Smooth muscle cell (in vitro differentiated cells): Measurements from ENCODE around the gene KLHDC10. TPM values are rescaled to one million over a fixed set of nuclear protein-coding genes. Genes with fewer than 3 reads are reported as not detected.

Source experiments
- DNase-seq: peaks from one replicate; lab custom pipeline; 2025; ENCODE audit not compliant: unreplicated experiment; lab: John Stamatoyannopoulos, UW
- H2AFZ ChIP-seq: fragments of 200-600 bp; sonication (generic); 2 replicates; pipeline ENCODE4 v1.6.0; 2016; ENCODE audit warnings: antibody characterized with exemption, low read depth, mild to moderate bottlenecking
- H3F3A ChIP-seq: fragments of 200-600 bp; sonication (generic); 2 replicates; pipeline ENCODE4 v1.6.0; 2017; ENCODE audit warnings: antibody characterized with exemption, low read depth
- H3K27ac ChIP-seq: fragments of 200-600 bp; sonication (generic); 2 replicates; pipeline ENCODE4 v1.5.1; 2016; ENCODE audit warnings: low read depth, mild to moderate bottlenecking
- H3K27me3 ChIP-seq: fragments of 200-600 bp; sonication (generic); 2 replicates; pipeline ENCODE4 v1.6.1; 2016; ENCODE audit warnings: low read depth, mild to moderate bottlenecking
- H3K36me3 ChIP-seq: fragments of 200-600 bp; sonication (generic); 2 replicates; pipeline ENCODE4 v1.5.1; 2016; ENCODE audit warnings: low read depth
- H3K4me1 ChIP-seq: fragments of 200-600 bp; sonication (generic); 2 replicates; pipeline ENCODE4 v1.5.1; 2016; ENCODE audit warnings: low read depth
- H3K4me2 ChIP-seq: fragments of 200-600 bp; sonication (generic); 2 replicates; pipeline ENCODE4 v1.6.0; 2016; ENCODE audit warnings: mild to moderate bottlenecking
- H3K4me3 ChIP-seq: fragments of 200-600 bp; sonication (generic); 2 replicates; pipeline ENCODE4 v1.5.1; 2016; ENCODE audit warnings: mild to moderate bottlenecking
- H3K79me2 ChIP-seq: fragments of 200-600 bp; sonication (generic); 2 replicates; pipeline ENCODE4 v1.6.0; 2016; ENCODE audit warnings: low read depth, mild to moderate bottlenecking
- H3K9ac ChIP-seq: fragments of 200-600 bp; sonication (generic); 2 replicates; pipeline ENCODE4 v1.6.0; 2016; ENCODE audit warnings: low read depth
- H3K9me3 ChIP-seq: fragments of 200-600 bp; sonication (generic); replicated peaks from 2 replicates; pipeline ENCODE4 v1.5.1; 2016; ENCODE audit warnings: low read depth
- H4K20me1 ChIP-seq: fragments of 200-600 bp; sonication (generic); 2 replicates; pipeline ENCODE4 v1.6.0; 2016; ENCODE audit warnings: low read depth
- WGBS: methylation state at CpG from one replicate; pipeline ENCODE4 v1.1.7; 2016; ENCODE audit warnings: low lambda C conversion rate; 5-methylcytosine and 5-hydroxymethylcytosine counted together
- polyA plus RNA-seq: library from polyadenylated mRNA; unstranded; fragments of >200 nt; fragmentation: Nextera tagmentation; extraction: Ambion mirVana; gene quantifications from 2 replicates; pipeline ENCODE4 v1.2.1, GENCODE V29; 2016
- total RNA-seq: library from RNA; depleted of rRNA; stranded (reverse); fragments of >200 nt; gene quantifications from 2 replicates; pipeline ENCODE4 v1.2.3, GENCODE V29; 2014
- TF ChIP-seq, protein P1 (sequence below): fragments of 200-600 bp; sonication (generic); IDR thresholded peaks from 2 replicates; pipeline ENCODE4 v1.5.1; 2017; ENCODE audit warnings: borderline replicate concordance, mild to moderate bottlenecking, antibody characterized with exemption; ENCODE audit not compliant: insufficient read depth, poor library complexity, severe bottlenecking

The KLHDC10 gene, protein sequence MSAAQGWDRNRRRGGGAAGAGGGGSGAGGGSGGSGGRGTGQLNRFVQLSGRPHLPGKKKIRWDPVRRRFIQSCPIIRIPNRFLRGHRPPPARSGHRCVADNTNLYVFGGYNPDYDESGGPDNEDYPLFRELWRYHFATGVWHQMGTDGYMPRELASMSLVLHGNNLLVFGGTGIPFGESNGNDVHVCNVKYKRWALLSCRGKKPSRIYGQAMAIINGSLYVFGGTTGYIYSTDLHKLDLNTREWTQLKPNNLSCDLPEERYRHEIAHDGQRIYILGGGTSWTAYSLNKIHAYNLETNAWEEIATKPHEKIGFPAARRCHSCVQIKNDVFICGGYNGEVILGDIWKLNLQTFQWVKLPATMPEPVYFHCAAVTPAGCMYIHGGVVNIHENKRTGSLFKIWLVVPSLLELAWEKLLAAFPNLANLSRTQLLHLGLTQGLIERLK
- total RNA-seq (24.9 and 30.8 TPM in 2 replicates), polyA plus RNA-seq (8.3 and 8.7 TPM in 2 replicates)

DNA sequence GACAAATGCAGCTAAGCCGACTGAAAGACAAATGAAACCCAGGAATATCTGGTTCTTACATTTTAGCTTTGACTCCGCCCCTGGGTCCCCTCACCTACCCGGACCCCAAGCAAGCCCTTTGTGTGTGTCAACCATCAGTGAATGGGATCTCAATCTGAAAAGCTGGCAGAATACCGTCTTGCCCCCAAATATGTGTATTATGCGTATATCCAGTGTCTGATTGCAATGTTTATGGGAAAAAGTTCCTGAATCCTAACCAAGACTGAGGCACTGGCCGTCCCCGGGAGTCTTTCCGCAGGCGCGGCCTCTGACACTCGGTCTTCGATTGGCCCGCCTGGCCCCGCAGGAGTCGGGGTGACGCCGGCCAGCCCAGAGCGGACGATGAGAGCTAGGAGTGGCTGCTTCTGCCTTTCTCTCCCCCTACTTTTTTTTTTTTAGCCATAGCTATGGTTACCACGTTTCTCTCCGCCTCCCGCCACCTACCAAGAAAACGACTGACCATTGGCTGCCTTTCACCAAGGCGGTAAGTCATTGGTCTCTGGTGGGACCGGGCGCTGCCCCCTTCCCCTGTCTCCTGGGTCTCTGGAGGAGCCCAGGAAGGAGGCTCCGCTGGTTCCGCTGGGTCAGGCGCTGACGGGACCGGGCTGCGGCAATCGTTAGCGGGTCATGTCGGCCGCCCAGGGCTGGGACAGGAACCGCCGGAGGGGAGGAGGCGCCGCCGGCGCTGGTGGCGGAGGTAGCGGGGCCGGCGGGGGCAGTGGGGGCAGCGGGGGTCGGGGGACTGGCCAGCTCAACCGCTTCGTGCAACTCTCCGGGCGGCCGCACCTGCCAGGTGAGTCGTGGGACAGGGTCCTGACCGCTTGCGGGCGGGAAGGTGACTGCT is at the start of gene KLHDC10:
TSS of gene KLHDC10 (plus strand) at position 557 of the 883 bp plus-strand sequence. CDS start at position 667, 110 bp downstream.
- 2% methylated on average over 38 of the region's 57 CpGs for WGBS
- no peaks in the 10 kb centered on the region for H3F3A ChIP-seq

DNA sequence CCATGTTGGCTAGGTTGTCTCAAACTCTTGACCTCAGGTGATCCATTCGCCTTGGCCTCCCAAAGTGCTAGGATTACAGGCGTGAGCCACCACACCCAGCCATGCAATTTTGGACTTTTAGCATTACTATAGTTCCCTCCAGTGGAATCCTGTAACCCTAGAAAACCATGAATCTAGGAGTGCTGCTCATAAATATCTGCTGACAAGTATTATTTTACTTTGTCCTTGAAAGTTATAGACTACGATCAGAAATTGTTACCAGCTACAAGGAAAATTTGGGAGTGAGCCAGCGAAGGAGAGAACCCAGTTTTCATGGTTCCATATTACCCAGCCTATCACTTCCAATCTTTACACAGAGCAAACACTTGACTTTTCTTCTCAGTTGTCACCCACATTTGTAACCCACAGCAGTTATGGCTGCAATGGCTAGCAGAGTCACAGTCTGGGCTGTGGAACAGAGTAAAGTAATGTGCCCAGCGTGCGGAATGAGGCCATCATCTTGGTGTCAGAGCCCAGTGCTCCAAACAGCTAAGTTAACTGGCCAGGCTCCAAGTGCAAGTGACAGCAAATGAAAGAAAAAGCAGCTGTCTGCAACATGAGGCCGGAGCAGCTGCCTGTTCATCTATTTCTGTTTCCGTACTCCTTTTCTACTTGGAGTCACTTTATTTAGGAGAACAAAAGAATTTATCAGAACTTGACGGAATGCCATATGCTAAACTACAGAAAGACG is 49.1 kb upstream of the KLHDC10 start:
- no peak for DNase-seq
- H4K20me1 ChIP-seq: no peaks in the 10 kb centered on the region
- 97% methylated on average over 10 of the region's 10 CpGs for WGBS
- no peak overlapping the region for H2AFZ ChIP-seq
- H3K79me2 ChIP-seq: no peaks in the 10 kb centered on the region
- H3F3A ChIP-seq: no peaks in the 10 kb centered on the region
- H3K9ac ChIP-seq: no peak overlapping the region
- H3K27me3 ChIP-seq: no peaks in the 10 kb centered on the region
- peaks cover 6% of the 10 kb centered on the region for H3K36me3 ChIP-seq
- TF ChIP-seq, protein P1, sequence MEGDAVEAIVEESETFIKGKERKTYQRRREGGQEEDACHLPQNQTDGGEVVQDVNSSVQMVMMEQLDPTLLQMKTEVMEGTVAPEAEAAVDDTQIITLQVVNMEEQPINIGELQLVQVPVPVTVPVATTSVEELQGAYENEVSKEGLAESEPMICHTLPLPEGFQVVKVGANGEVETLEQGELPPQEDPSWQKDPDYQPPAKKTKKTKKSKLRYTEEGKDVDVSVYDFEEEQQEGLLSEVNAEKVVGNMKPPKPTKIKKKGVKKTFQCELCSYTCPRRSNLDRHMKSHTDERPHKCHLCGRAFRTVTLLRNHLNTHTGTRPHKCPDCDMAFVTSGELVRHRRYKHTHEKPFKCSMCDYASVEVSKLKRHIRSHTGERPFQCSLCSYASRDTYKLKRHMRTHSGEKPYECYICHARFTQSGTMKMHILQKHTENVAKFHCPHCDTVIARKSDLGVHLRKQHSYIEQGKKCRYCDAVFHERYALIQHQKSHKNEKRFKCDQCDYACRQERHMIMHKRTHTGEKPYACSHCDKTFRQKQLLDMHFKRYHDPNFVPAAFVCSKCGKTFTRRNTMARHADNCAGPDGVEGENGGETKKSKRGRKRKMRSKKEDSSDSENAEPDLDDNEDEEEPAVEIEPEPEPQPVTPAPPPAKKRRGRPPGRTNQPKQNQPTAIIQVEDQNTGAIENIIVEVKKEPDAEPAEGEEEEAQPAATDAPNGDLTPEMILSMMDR: no peak
- no peaks in the 10 kb centered on the region for H3K4me1 ChIP-seq
- H3K9me3 ChIP-seq: no peaks in the 10 kb centered on the region
- no peak overlapping the region for H3K27ac ChIP-seq
- no peak overlapping the region for H3K4me2 ChIP-seq
- no peak overlapping the region for H3K4me3 ChIP-seq

More for the DNA sequence above, at the start of gene KLHDC10:
- Histone ChIP-seq H4K20me1 (peaks cover 28% of the 10 kb centered on the region), H3K27me3 (no peaks in the 10 kb centered on the region), H3K9ac (peak within 1 kb of the TSS; percentile 89), H3K79me2 (peaks cover 49% of the 10 kb centered on the region), H2AFZ (peak within 1 kb of the TSS; percentile 89), H3K36me3 (no peaks in the 10 kb centered on the region), H3K9me3 (no peaks in the 10 kb centered on the region), H3K4me1 (peaks cover 17% of the 10 kb centered on the region), H3K4me2 (peak within 1 kb of the TSS; percentile 98), H3K27ac (peak within 1 kb of the TSS; percentile 73), H3K4me3 (peak within 1 kb of the TSS; percentile 89)
- TF ChIP-seq, protein P1: no peak
- peak; percentile 72 for DNase-seq

DNA sequence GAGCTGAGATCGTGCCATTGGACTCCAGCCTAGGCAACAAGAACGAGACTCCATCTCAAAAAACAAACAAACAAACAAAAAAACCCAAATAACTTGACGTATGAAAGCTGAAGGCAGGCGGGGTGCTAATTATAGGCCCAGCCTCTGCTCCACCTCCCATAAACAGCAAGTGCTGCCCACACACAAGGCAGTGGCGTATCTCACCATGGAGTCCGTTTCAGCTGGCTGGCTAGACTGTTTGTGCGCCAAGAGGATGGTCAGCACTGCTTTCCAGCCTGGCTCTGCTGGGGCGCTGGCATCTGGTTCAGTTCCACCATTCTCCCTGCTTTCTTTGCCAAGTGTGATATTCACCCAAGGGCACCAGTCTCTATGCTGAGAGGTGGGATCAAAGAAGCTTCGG is 48.2 kb upstream of the KLHDC10 start:
- Histone ChIP-seq H3K9ac (no peak overlapping the region), H3K27me3 (no peaks in the 10 kb centered on the region), H4K20me1 (no peaks in the 10 kb centered on the region), H3K9me3 (no peaks in the 10 kb centered on the region), H3K79me2 (no peaks in the 10 kb centered on the region), H3K27ac (no peak overlapping the region), H3K4me1 (no peaks in the 10 kb centered on the region), H3K4me2 (no peak overlapping the region), H3F3A (no peaks in the 10 kb centered on the region), H2AFZ (no peak overlapping the region), H3K4me3 (no peak overlapping the region), H3K36me3 (peaks cover 8% of the 10 kb centered on the region)
- TF ChIP-seq, protein P1: no peak
- no peak for DNase-seq
- WGBS: 95% methylated on average over 9 of the region's 9 CpGs
